Calu3 (cell line): ENCODE results near the gene STOX2. TPM values are rescaled to one million over a fixed set of nuclear protein-coding genes. Genes with fewer than 3 reads are reported as not detected.

Experiments
- BruUV-seq: library from RNA; stranded (reverse); fragments of 400-500 nt; replicated peaks from 2 replicates; lab custom pipeline; 2021; lab: Mats Ljungman, UMichigan
- CTCF ChIA-PET: fragments of 300-600 bp; sonication (Branson Sonifier 250); formaldehyde crosslinking; loops from one replicate; lab custom pipeline; 2022; ENCODE audit warnings: antibody characterized with exemption; lab: Charles Lee
- DNase-seq: peaks from one replicate; pipeline ENCODE4 v3.0.0; 2022
- H3K27ac Mint-ChIP-seq: one replicate; pipeline ENCODE4 v1.8.0; 2022; ENCODE audit warnings: mixed read lengths; ENCODE audit not compliant: unreplicated experiment
- H3K27me3 Mint-ChIP-seq: one replicate; pipeline ENCODE4 v1.8.0; 2022; ENCODE audit warnings: mixed read lengths; ENCODE audit not compliant: unreplicated experiment
- H3K36me3 Mint-ChIP-seq: one replicate; pipeline ENCODE4 v1.8.0; 2022; ENCODE audit warnings: mild to moderate bottlenecking, moderate library complexity, mixed read lengths; ENCODE audit not compliant: insufficient read depth, unreplicated experiment
- H3K4me1 Mint-ChIP-seq: one replicate; pipeline ENCODE4 v1.8.0; 2022; ENCODE audit warnings: mild to moderate bottlenecking, low read depth, mixed read lengths; ENCODE audit not compliant: unreplicated experiment
- H3K4me3 Mint-ChIP-seq: one replicate; pipeline ENCODE4 v1.8.0; 2022; ENCODE audit warnings: mild to moderate bottlenecking, low read depth, moderate library complexity, mixed read lengths; ENCODE audit not compliant: unreplicated experiment
- H3K9me3 Mint-ChIP-seq: one replicate; pipeline ENCODE4 v1.8.0; 2022; ENCODE audit warnings: low read depth, mixed read lengths; ENCODE audit not compliant: unreplicated experiment
- CTCF ChIP-seq: fragments of 200-600 bp; IDR thresholded peaks from one replicate; pipeline ENCODE4 v1.8.0; 2022; ENCODE audit warnings: antibody characterized with exemption; ENCODE audit not compliant: unreplicated experiment
- intact Hi-C: fragments of 100-400 bp; cut with micrococcal nuclease; formaldehyde crosslinking; loops from one replicate; pipeline ENCODE4 v1.10.0; 2022; ENCODE audit not compliant: unreplicated experiment
- total RNA-seq: library from RNA; stranded (reverse); gene quantifications from 2 replicates; pipeline ENCODE4 v1.2.3, GENCODE V29; 2022

Gene STOX2
- total RNA-seq, 1 experiment from 2014 or later = 10.0 TPM

- Mint-ChIP-seq H3K9me3 (no peaks in the 10 kb centered on the region), H3K27ac (no peak overlapping the region), H3K4me3 (no peak overlapping the region), H3K4me1 (peaks cover 10% of the 10 kb centered on the region), H3K27me3 (no peaks in the 10 kb centered on the region), H3K36me3 (no peaks in the 10 kb centered on the region)
- no peak for TF ChIP-seq CTCF
- no TSS peak for BruUV-seq
- CTCF ChIA-PET = no interaction called here
- intact Hi-C loops = no loop called here
- no peak for DNase-seq
These were observed 83.8 kb downstream of the STOX2 start for GRCh38 chr4:183988874-183989273.

- intact Hi-C loops = no loop called here
- peaks cover 10% of the 10 kb centered on the region for H3K4me1 Mint-ChIP-seq
- no peak for TF ChIP-seq CTCF
- H3K9me3 Mint-ChIP-seq = no peaks in the 10 kb centered on the region
- no peaks in the 10 kb centered on the region for H3K27me3 Mint-ChIP-seq
- H3K36me3 Mint-ChIP-seq = no peaks in the 10 kb centered on the region
- CTCF ChIA-PET = no interaction called here
- DNase-seq = no peak
- H3K4me3 Mint-ChIP-seq = no peak overlapping the region
- BruUV-seq = no TSS peak
- H3K27ac Mint-ChIP-seq = no peak overlapping the region
These were observed 84.4 kb downstream of the STOX2 start for GRCh38 chr4:183989461-183989860.

- intact Hi-C loops = no loop called here
- no peak for DNase-seq
- Mint-ChIP-seq H3K4me3 (no peak overlapping the region), H3K27ac (no peak overlapping the region), H3K9me3 (no peaks in the 10 kb centered on the region), H3K36me3 (no peaks in the 10 kb centered on the region), H3K27me3 (no peaks in the 10 kb centered on the region), H3K4me1 (peaks cover 10% of the 10 kb centered on the region)
- CTCF ChIA-PET = interaction anchor here (0.5 kb wide), 1 partner anchor 480 kb away, joined by 3 read pairs; no protein-coding TSS in a partner anchor
- BruUV-seq = no TSS peak
- TF ChIP-seq CTCF = no peak
These were observed 84.8 kb downstream of the STOX2 start for GRCh38 chr4:183989931-183990330.

- Mint-ChIP-seq H3K27ac (no peak overlapping the region), H3K4me3 (no peak overlapping the region), H3K4me1 (peaks cover 1% of the 10 kb centered on the region), H3K36me3 (no peaks in the 10 kb centered on the region), H3K27me3 (no peaks in the 10 kb centered on the region), H3K9me3 (no peaks in the 10 kb centered on the region)
- BruUV-seq = no TSS peak
- DNase-seq = no peak
- intact Hi-C loops = no loop called here
- TF ChIP-seq CTCF = no peak
- CTCF ChIA-PET = no interaction called here
These were observed 88.6 kb downstream of the STOX2 start for GRCh38 chr4:183993676-183994075.
